Stomach (tissue), 9 donors: ENCODE measurements around the gene FASTK. TPM values are rescaled to one million over a fixed set of nuclear protein-coding genes. Genes with fewer than 3 reads are reported as not detected.

ENCODE experiments used
- DNase-seq, 2 donors: peaks; one replicate each; pipeline versions ENCODE4 v3.0.0 to v3.0.0-alpha.2; 2013 to 2019
- H3K27ac ChIP-seq, 5 donors: fragments of 200-600 bp in 4 of 5; sonication (generic) in 4 of 5; one replicate each; pipeline ENCODE4 v1.5.1; 2013 to 2019; ENCODE audit warnings: mild to moderate bottlenecking in 1 of 5, moderate library complexity in 1 of 5
- H3K27me3 ChIP-seq, 3 donors: fragments of 200-600 bp; sonication (generic); one replicate each; pipeline ENCODE4 v1.5.1; 2017 to 2019; ENCODE audit warnings: mixed run types in 1 of 3
- H3K36me3 ChIP-seq, 4 donors: fragments of 200-600 bp; sonication (generic); 1 replicate in 3 of 4; 2 replicates in 1 of 4; pipeline ENCODE4 v1.5.1; 2016 to 2019
- H3K4me1 ChIP-seq, 4 donors: fragments of 200-600 bp; sonication (generic); one replicate each; pipeline ENCODE4 v1.5.1; 2016 to 2019
- H3K4me3 ChIP-seq, 4 donors: fragments of 200-600 bp; sonication (generic) in 3 of 4; one replicate each; pipeline ENCODE4 v1.5.1; 2016 to 2019; ENCODE audit warnings: mild to moderate bottlenecking in 1 of 4
- H3K9me3 ChIP-seq, 4 donors: fragments of 200-600 bp; sonication (generic); one replicate each; pipeline ENCODE4 v1.5.1; 2016 to 2019
- CTCF ChIP-seq, 7 experiments: fragments of 450-650 bp in 4 of 7; fragments of 200-600 bp in 3 of 7; sonication (generic) in 3 of 7; IDR thresholded peaks; one replicate each; pipeline ENCODE4 v1.5.1; 2016 to 2019; ENCODE audit warnings: antibody characterized with exemption in 7 of 7, control low read depth in 2 of 7, mild to moderate bottlenecking in 1 of 7
- EP300 ChIP-seq: sonication (generic); formaldehyde crosslinking; IDR thresholded peaks from one replicate; pipeline ENCODE4 v1.6.1; 2017; ENCODE audit warnings: antibody characterized with exemption
- POLR2A ChIP-seq, 4 donors: fragments of 450-650 bp; IDR thresholded peaks; one replicate each; pipeline ENCODE4 v1.6.1; 2016; ENCODE audit warnings: antibody characterized with exemption in 4 of 4, control low read depth in 2 of 4, mild to moderate bottlenecking in 1 of 4, moderate library complexity in 1 of 4
- POLR2AphosphoS5 ChIP-seq, 3 donors: sonication (generic); formaldehyde crosslinking; IDR thresholded peaks; one replicate each; pipeline ENCODE4 v1.6.1; 2016; ENCODE audit warnings: antibody characterized with exemption in 3 of 3
- WGBS, 5 donors: extraction: QIAGEN DNeasy Blood & Tissue Kit in 3 of 5; methylation state at CpG; one replicate each; pipeline versions ENCODE4 v1.1.5 to v1.1.7; 2013 to 2018; 5-methylcytosine and 5-hydroxymethylcytosine counted together
- intact Hi-C: fragments of 100-400 bp; cut with DNase I; formaldehyde crosslinking; loops from one replicate; pipeline ENCODE4 v1.15.1; 2023; ENCODE audit warnings: low total_unique reads
- polyA plus RNA-seq, 3 donors: library from polyadenylated mRNA; stranded (reverse); fragments of 200-250 nt; gene quantifications; one replicate each; pipeline ENCODE4 v1.2.3, GENCODE V29; 2013
- total RNA-seq, 5 donors: library from RNA; depleted of rRNA; stranded (reverse); fragments of >200 nt; gene quantifications; one replicate each; pipeline versions ENCODE4 v1.1.0 to v1.2.3, GENCODE V29; 2014 to 2016
- donor health status: healthy with polysubstance abuse.
- donor health status: Bipolar disorder and iron deficiency.
- donor health status: healthy.

FASTK gene
- total and polyA plus RNA-seq, 8 donors: 40.0 to 415 (median 122) TPM

GRCh38 chr7:151059367-151060112 lies 21.1 kb downstream of the FASTK start, which contains the start of gene SLC4A2:
Gene SLC4A2 (plus strand): TSS chr7:151059589. CDS start chr7:151061988, 2,399 bp downstream.
- DNase-seq: peak; percentile 83 to 93
- Histone ChIP-seq H3K4me1 (peaks cover 55 to 69% (median 64%) of the 10 kb centered on the region in 4 donors), H3K27ac (peak within 1 kb of the TSS; percentile 91 to 97 (median 96)), H3K27me3 (no peaks in the 10 kb centered on the region), H3K36me3 (peaks cover 7 to 18% (median 9%) of the 10 kb centered on the region in 4 donors), H3K4me3 (peak within 1 kb of the TSS; percentile 69 to 94 (median 82)), H3K9me3 (no peaks in the 10 kb centered on the region)
- TF ChIP-seq EP300 (no peak), POLR2AphosphoS5 (IDR thresholded peaks at IDR 0.05) (peak; percentile 27 to 49 (median 46)), CTCF (IDR thresholded peaks at IDR 0.05) (peak in 4 of 7 experiments; percentile 24 to 59 (median 32)), POLR2A (IDR thresholded peaks at IDR 0.05) (peak in 1 of 4 donors; percentile 21)
- intact Hi-C loops: loop anchor here (10.0 kb wide), 1 partner anchor 55 kb away; no protein-coding TSS in a partner anchor
- WGBS, 5 donors: 1% methylated on average over 35 to 75 of the region's 75 CpGs

- intact Hi-C loops: no loop called here
- H3K27me3 ChIP-seq: no peaks in the 10 kb centered on the region
- 3 to 6% (median 4%) methylated on average over 18 of the region's 18 CpGs for WGBS, 5 donors
- H3K4me1 ChIP-seq: peaks cover 55 to 66% (median 60%) of the 10 kb centered on the region in 4 donors
- TF ChIP-seq POLR2AphosphoS5 (IDR thresholded peaks at IDR 0.05): no peak
- TF ChIP-seq CTCF (IDR thresholded peaks at IDR 0.05): no peak
- TF ChIP-seq EP300: no peak
- TF ChIP-seq POLR2A (IDR thresholded peaks at IDR 0.05): no peak
- no peak for DNase-seq
- H3K36me3 ChIP-seq: peaks cover 3 to 18% (median 7%) of the 10 kb centered on the region in 4 donors
- peak overlapping the region; percentile 91 to 97 (median 96) for H3K27ac ChIP-seq
- H3K9me3 ChIP-seq: no peaks in the 10 kb centered on the region
- peak overlapping the region; percentile 69 to 94 (median 82) for H3K4me3 ChIP-seq
Observed at GRCh38 chr7:151058781-151059366, 21.7 kb downstream of the FASTK start.

GRCh38 chr7:151057989-151058780 lies 22.4 kb downstream of the FASTK start:
- TF ChIP-seq CTCF (IDR thresholded peaks at IDR 0.05) (peak in 1 of 7 experiments; percentile 15), POLR2AphosphoS5 (IDR thresholded peaks at IDR 0.05) (peak; percentile 78 to 91 (median 86)), POLR2A (IDR thresholded peaks at IDR 0.05) (peak in 1 of 4 donors; percentile 73), EP300 (no peak)
- peak overlapping the region; percentile 91 to 97 (median 96) for H3K27ac ChIP-seq
- peak overlapping the region; percentile 69 to 94 (median 82) for H3K4me3 ChIP-seq
- peak; percentile 99 to 100 for DNase-seq
- intact Hi-C loops: no loop called here
- peaks cover 4 to 24% (median 10%) of the 10 kb centered on the region in 4 donors for H3K36me3 ChIP-seq
- 0 to 2% (median 1%) methylated on average over 21 to 46 of the region's 46 CpGs for WGBS, 5 donors
- H3K4me1 ChIP-seq: peaks cover 48 to 60% (median 54%) of the 10 kb centered on the region in 4 donors
- no peaks in the 10 kb centered on the region for H3K9me3 ChIP-seq
- H3K27me3 ChIP-seq: no peaks in the 10 kb centered on the region

GRCh38 chr7:151057506-151057988 lies 23.1 kb downstream of the FASTK start, which contains the start of gene CDK5:
Gene CDK5 (minus strand): TSS chr7:151057897. CDS start chr7:151057848, 49 bp downstream.
- intact Hi-C loops: no loop called here
- no peak for DNase-seq
- Histone ChIP-seq H3K9me3 (no peaks in the 10 kb centered on the region), H3K4me3 (peak within 1 kb of the TSS; percentile 69 to 94 (median 82)), H3K4me1 (peaks cover 42 to 53% (median 48%) of the 10 kb centered on the region in 4 donors), H3K36me3 (peaks cover 4 to 24% (median 12%) of the 10 kb centered on the region in 4 donors), H3K27me3 (no peaks in the 10 kb centered on the region), H3K27ac (peak within 1 kb of the TSS; percentile 91 to 97 (median 96))
- TF ChIP-seq EP300: no peak
- no peak for TF ChIP-seq POLR2A (IDR thresholded peaks at IDR 0.05)
- no peak for TF ChIP-seq POLR2AphosphoS5 (IDR thresholded peaks at IDR 0.05)
- TF ChIP-seq CTCF (IDR thresholded peaks at IDR 0.05): no peak
- whole genome bisulfite sequencing, 5 donors: 0 to 1% (median 0%) methylated on average over 26 to 30 of the region's 30 CpGs
